Dermis blood vessel endothelial cell (primary cell): ENCODE data around the gene CTIF. TPM values are rescaled to one million over a fixed set of nuclear protein-coding genes. Genes with fewer than 3 reads are reported as not detected.
"Not testable (repeated sequence)": the region's sequence is repeated elsewhere in the genome, so short reads cannot be mapped to it uniquely, and the experiment has no call there.

Source experiments
- DNase-seq: peaks from one replicate; pipeline ENCODE4 v3.0.0; 2010
- total RNA-seq: library from RNA; depleted of rRNA; stranded (reverse); fragments of >200 nt; gene quantifications from 2 replicates; pipeline ENCODE4 v1.2.3, GENCODE V29; 2014

The CTIF gene
- total RNA-seq, 1 donor from 2014 or later: 18.0 TPM

DNA sequence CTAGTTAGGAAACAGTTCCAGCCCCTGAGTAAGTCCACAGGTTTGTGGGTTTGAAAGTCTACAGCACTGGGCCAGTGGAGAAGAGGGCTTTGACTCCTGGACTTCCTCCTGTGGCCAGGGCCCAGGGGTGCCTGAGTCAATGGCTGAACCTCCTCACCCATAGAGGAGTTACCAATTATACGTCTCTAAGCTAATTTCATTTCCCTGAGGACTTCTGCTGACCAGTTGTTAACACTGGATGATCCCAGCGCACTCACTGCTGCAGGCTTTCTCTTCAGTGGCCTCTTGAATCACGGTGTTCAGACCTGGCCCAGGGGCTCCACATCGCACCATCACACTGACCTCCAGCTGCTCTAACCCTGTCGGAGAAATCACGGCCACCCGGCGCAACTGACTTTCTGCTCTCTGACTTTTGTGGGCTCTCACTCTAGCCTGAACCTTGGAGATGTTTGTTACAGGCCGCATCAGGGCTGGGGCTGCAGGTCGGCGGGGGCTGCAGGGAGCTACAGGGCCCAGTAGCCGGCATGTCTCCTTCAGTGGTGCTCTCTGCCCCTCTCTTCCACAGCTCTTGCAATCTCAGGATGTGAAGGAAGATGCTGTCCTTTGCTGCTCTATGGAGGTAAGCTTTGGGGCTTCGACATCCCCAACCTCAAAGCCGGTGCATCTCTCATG lies 318.3 kb downstream of the CTIF start:
- no peak for DNase-seq

DNA sequence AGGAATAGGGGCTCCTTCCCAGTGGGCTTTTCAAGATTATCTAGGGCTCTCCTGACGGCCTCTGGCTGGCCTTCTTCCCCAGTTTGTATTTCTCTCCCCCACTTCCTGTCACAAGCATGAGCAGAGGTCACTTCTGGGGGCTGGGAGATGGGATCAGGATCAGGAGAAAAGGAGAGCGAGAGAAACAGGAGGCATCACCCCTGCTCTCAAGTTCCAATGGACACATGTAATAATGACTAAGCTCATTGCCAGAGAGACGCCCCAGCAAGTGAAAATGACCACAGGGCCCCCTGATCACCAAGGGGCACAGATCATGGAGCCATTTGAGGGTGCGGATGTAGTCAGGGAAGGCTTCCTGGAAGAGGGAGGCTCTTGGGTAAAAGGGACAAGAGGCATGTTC lies 319.8 kb downstream of the CTIF start:
- no peak for DNase-seq

DNA sequence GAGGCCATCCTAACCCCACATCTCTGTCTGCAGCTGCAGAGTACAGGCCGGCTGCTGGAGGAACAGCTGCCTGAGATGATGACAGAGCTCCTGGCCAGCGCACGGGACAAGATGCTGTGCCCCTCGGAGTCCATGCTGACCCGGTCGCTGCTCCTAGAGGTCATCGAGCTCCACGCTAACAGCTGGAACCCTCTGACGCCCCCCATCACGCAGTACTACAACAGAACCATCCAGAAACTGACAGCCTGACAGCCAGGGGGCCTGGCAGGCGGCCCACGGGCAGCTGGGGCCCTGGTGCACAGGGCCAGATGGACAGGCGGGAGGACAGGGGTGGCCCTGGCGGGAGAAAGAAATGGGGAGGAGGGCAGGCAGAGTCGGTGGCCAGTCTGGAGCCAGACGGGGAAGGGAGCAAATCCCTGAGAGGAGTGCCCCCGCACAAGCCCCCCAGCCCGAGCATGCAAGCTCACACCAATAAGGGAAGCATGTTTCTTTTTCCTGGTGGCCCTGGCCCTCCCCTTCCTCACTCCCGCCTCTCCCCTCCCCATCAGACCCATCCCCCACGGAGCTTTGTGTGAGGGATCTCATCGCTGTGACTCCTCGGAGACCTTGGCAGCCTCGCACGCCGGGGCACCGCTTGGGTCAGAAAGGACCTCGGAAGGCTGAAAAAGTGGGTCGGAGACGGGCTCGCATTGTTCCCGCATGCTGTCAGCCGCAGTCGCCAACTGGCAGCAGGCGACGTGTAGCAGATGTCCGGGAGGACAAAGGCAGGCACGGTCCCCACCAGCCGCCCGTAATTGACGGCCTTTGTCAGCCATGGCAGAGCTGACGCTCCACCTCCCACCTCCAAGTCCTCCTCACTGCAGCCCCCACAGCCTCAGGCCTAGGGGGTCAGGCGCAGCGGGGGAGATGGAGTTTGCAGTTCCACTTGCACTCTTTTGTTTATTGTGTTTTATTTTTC lies 320.8 kb downstream of the CTIF start:
- DNase-seq: no peak

DNA sequence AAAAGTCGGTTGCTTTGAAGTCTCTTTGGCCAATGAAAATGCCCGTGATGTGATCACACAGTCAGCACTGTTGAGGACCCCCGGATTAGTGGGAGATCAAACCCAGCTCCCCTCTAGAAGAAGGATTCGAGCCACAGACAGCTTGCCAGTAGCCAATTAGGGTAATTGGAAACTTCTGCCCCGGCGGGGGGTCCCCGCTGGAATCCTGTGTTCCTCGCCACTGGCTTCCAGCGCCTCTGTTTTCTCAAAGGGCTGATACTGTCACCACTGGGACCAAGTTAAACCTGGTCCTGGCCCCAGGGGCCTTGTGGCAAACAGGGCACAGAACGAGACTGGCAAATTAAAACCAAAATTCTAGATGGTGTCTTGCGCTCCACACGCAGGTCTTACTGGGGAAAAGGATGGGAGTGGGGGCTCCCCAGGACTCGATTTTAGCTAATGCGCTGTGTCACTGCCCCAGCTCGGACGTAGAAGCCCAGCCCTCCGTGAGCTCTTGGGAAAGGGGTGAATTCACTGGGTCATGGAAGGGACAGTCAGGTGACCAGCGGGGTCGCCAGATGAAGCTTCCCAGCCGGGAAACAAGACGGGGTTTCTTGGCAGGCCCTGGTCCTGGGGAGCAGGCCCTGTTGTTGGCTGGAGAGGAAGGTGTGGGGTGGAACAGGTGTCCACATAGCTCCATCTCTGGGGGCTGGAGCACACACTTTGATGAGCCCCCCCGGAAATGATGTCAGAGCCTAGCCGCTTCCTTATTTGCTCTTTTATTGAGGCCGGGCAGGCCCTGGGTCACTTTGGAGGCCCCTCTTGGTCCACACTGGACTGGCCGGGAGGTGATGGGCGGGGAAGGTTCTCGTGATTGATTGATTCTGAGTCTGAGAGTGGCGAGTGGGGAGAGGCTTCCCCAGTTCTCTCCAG lies 321.7 kb downstream of the CTIF start:
- no peak for DNase-seq

DNA sequence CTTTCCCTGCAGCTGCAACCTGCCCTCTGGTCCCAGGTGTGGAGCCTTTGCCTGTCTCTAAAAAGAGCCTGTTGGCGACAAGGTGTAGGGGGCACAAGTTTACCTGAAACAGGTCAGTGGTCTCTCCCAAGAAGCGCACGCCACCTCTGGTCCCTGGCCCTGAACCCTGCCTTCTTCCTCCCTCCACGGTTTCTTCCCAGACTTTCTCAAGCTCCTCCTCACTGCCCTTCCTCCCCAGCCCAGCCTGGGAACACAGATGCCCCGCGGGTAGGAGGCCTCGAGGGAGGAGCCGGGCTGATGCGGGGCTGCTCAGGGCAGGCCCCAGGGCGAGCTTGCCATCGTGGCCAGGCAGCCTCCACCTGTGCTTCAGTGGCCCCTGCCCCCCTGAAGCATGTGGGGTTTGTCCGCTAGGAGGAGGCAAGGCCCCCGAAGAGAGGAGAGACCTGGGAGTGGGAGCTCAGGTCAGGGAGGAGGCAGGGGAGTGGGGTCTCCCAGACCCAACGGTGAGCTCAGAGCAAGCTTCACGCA lies 322.4 kb downstream of the CTIF start:
- DNase-seq: no peak

DNA sequence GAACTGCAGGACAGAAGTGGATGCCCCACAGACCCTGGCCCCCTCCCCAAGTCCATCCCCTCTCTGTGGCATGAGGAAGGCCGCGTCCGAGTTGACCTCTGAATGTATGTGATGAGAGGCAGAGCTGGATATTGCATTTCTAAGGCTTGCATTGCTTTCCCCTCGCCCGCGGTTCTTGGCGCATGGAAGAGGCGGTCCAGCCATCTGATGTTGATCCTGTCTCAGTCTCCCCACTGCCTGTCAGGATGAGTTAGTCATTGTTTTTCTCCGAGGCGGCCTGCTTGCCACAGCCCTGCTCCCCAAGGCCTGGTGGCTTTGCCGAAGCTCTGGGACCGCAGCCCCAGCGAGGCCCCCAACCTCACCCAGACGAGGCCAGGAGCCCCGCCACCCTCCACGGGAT lies 323.3 kb downstream of the CTIF start:
- DNase-seq: no peak

DNA sequence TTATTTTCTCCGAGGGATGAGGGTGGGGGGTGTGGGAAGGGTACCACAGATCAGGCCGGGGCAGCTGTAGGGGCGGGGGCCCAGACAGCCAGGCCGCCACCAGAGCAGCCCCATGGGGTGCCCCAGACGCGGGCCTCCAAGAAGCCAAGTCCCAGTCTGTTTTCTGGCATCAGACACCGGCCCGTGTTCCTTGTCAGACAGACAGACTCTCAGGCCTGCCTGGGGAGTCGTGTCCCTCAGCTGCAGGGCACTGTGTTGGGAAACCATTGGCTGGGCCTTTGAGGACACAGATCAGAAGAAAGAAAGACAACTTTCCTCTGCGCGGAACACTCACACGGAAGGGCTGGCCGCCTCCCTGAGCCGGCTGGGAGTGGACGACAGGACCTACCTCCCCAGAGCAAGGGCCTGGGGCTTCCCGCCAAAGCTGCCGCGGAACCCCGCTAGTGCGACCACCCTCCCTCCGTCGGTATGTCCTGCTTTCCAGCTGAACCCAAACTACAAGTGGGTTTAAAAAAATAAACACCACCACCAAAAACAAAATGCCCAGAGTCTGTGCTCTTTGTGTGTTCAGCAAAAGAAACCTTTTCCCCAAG lies 323.9 kb downstream of the CTIF start:
- no peak for DNase-seq

DNA sequence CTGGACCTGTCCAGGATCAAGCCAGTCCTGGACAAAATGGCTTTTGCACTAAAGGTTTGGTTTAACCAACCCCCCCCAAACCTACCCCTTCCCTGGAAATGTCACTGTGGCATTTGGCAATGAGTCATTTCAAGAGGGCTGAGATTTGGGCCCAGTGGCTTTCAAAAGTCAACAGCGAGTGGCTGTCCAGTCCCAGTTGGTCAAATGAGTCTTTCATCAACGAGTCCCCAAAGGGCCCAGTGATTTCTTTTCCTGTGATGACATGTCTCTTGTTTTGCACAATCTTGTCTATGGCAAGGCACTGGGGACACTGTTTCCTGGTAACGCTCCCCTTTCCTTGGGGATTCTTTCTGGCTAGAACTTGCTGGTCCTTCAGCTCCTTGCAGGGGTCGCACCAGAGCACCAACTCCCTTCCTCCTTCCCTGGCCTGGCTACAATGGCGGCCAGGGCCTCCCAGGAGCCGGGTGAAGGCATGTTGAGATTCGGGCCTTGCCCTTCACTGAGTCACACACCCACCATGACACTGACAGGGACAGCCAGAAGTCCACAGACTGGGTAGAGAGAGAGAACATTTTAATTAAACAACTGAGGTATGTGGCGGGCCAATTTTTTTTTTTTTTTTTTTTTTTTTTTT lies 324.7 kb downstream of the CTIF start:
- DNase-seq: no peak

DNA sequence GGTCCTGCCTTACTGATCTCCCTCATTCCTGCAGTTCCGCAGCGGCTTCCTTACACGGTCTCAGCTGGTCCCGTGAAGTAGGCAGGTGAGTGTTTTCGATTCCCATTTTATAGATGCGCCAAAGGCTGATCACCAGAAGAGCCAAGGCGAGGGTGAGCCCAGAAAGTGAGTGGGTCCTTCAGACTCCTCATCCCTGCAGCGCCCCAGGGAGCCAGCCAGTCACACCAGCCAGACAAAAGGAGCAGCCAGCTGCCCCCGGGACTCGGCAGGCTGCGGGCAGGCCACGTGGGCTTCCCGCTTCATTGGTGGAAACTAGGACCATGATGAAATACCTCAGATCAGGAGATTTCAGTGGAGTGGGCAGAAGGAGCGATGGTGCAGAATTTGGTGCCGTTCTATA lies 326.0 kb downstream of the CTIF start:
- no peak for DNase-seq

DNA sequence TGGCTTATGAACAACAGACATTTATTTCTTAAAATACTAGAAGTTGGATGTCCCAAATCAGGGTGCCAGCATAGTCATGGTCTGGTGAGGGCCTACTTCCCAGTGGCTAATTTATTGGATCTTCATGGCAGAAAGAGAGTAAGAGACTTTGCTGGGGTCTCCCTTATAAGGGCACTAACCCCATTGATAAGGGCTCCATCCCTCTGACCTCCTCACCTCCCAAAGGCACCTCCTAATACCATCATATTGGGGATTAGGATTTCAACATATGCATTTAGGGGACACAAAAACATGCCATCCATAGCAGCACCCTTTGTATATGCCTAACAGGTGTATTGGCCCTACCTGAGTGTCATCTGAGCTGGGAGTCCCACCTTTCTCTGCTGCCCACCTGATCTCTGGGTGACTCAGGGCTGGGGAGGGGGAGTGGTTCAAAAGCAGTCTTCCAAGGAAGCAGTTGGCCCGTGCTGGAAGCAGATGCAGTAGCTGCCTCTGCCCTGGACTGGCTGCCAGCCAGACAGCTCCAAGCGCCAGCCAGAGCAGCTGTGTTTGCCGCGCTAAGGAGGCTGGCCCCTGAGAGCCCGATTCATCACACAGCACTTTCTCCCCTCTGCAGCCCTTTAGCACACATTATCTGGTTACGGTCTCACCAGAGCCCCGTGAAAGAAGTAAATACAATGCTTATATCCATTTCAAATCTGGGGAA lies 327.4 kb downstream of the CTIF start:
- peak; percentile 93 for DNase-seq

DNA sequence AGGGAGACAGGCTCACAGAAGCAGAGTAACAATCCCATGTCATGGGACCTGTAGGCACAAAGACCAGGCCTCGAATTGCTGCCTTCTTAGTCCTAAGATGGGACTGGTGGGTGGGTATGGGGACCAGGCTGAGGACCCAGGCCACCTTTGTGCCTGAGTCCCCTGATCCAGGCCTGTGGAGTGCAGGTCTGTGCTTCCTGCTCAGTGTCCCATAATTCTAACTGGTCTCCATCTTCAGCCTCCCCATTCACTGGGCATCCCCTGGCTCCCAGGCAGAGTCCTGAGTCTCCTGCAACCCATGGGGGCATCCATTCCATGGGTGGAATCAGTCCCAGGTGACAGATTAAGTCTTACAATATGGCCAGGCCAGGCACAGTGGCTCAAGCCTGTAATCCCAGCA lies 328.0 kb downstream of the CTIF start:
- DNase-seq: no peak

DNA sequence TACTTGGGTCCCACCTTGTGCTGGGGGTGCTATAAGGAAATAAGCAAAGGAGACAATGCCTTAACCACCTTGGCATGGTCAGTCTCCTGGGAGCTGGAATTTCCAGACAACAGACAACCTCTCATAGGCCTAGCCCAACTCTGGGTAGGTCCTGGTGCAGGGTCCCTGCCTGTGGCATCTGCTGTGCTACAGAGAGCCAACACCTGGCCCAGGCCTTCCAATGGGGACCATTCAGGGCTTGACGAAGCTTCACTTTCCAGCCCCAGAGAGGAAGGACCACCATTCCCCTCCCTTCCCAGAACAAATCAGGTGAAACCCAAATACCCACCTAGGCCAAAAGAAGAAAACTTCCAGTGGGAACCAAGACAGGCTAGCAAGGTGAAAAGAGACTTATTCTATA lies 329.1 kb downstream of the CTIF start:
- no peak for DNase-seq

DNA sequence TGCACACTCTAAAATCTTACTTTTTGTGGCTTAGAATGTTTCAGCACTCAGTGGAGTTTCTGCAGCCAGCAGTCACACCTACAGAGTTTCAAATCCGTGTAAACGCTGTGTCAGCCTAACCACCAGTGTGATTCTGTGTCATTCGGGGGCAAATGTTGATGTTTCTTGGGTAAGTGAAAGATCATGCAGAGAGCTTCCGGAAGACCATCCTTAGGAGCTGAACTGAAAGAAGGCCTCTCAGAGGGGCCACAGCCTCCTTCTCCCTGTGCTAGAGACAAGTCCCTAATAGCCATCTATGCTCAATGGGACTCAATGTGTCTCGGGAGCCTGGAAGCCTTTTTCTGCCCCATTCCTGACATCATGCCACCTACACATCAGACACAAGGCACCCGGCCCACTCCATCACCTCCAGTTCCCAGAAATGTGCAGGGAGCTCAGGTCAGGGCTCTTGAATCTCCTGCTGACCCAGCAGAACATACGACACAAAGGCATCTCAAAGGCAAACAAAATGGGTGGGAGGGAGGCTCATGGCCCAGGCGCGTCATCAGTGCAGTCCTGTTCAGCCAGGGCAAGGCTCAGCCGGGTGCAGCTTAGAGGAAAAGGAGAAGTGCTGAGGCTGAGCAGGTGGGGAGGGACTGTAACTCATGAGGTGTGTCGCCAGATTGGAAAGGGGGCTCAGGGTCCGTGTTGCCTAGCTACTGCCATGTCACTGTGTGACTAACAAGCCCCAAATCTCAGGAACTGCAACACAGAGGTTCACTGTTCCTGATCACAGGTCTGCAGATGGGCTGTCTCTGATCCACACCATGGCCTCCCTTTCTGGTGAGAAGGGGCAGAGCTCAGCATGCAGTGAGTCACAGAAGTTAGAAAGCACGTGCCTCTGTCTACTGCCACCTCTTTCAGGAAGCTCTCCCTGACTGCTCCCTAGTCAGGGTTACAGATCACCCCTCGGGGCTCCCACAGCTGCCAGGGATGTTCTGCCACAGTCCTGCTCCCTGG lies 329.9 kb downstream of the CTIF start:
- DNase-seq: no peak

DNA sequence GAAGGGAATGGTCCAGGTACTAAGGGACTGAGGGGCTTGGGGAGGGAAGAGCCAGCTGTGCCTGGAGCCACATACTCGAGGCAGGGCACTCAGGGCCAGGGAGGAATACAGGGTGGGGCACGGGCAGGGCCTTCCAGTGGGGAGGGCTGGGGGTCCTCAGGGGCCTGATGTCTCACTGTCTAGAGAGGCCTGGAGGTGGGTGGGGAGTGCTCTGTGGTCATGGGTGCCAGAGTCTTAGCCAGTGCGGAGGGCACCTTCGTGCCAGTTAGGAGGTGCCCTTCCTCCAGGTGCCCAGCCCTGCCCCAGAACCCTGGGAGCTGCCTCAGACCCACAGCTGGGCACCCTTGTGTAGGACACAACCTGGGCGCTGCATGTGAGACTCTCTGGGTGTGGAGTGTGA lies 330.8 kb downstream of the CTIF start:
- no peak for DNase-seq

DNA sequence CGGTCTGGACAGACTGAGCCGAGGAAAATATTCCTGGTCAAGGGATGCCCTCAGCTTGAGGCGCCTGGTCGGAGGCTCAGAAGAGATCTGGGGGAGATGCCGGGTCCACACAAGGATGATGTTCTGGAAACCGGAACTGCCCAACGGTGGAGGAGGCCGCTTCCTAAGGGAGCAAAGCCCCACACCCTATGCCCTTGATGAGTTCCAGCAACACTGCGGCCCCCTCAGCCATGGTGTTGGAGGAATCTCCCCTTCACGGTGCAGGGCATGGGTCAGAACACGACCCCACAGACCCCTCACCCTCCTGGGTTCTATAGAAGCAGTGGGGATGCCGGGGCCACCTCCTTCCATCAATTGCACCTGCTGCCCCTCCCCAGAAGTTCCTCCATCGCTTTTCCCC lies 332.1 kb downstream of the CTIF start:
- DNase-seq: not testable (repeated sequence)

DNA sequence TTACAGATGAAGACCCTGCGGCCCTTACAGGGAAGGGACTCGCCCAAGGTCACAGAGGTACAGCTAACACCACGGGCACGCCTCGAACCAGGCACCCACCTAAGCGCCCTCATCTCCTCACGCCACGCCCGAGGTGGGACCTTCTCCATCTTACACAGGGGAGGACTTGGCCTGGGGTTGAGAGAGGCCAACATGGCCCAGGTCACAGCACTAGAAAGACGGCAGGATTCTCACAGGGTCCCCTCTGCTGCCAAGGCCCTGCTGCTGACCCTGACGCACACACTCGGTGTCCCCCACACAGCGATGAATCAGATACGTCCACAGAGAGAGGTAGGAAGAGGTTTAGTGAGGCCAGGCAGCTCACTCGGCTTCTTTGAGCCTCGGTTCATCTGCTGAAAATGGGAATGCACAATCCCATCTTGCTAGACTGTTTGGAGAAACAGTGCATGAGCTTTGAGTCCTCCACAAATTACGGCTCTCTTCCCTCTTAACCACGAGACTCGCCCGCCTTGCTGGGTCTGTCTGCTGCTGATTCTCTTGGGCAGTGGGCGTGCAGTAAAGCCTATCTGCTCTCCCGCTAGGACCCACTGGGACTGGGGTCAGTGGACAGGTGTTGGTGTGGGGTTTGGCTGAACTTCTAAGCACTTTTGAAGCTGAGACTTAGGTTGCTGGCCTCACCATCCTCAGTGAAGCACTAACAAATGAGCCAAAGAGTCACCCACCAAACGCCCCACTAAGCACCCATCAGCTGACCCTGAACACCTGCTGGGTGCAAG lies 332.7 kb downstream of the CTIF start:
- no peak for DNase-seq

DNA sequence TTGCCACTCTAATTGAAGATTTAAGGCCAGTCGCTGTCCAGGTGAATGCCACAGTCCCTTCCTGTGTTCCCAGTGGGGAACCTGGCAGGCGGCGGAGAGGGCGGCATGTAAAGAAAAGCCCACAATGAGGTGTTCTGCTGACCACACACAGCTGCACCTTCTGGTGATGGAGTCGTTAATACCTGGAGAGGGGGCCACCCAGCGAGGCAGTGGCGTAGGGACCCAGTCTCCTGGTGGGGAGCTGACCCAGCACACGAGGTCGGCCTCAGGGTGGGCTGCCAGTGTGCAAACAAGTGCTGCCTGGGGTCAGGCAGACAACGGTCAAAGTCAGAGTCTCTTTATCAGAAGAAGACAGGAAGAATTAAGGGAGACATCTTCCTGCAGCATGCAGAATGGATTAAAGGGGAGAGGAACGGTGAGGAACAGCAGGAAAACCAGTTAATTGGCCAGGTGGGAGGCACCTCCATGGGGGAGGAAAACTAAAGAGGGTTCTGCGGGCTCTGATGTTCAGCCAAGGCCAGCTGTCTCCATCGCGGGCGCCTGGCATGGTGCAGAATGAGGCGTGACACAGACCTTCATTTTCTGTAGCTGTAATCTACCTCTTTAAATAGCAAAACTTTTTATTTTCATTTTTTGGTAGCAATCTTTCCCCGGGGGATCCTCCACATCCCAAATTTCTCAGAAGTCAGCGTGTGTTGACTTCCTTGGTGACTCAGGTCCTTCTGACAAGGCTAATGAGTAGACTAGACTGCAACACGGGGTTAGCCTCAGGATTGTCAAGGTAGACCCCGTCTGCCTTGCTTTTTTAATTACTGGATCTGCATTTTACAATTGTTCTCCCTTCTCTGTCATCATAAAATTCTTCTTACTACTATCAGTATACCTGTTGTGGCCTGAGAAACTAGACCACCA lies 333.7 kb downstream of the CTIF start:
- DNase-seq: no peak

DNA sequence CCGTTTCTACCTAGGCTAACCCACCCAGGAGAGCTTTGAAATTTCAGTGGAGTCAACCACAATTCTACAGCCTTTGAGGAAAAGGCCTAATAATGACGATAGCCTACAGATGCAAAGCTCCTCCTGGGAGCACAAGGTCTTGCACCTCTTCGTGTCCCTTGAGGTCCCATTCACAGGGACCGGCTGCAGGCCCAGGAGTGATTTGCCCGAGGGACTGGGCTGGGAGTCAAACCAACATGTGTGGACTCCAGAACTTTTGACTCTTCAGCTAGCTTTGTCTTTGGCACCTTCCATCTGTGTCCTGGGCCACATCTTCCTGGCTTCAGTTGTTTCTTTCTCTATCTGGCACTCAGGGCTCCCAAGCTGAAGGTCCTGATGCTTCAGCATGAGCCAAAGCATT lies 335.4 kb downstream of the CTIF start:
- DNase-seq: no peak
